SK-N-SH (cell line): ENCODE data around the gene SDR39U1. TPM values are rescaled to one million over a fixed set of nuclear protein-coding genes. Genes with fewer than 3 reads are reported as not detected.

Experiments
- CTCF ChIA-PET: fragments of 300-600, 350-600 bp; formaldehyde crosslinking; extraction: SDS; loops from one replicate; lab custom pipeline; 2021; lab: Yijun Ruan, JAX
- POLR2A ChIA-PET: fragments of 350-600 bp; sonication (Branson Sonifier 250); formaldehyde crosslinking; extraction: SDS; loops from one replicate; lab custom pipeline; 2020; ENCODE audit warnings: antibody characterized with exemption, inconsistent platforms; lab: Yijun Ruan, JAX
- DNase-seq: peaks from one replicate; pipeline ENCODE4 v3.0.0; 2012
- H2AFZ ChIP-seq: fragments of 200-600 bp; sonication (generic); 2 replicates; pipeline ENCODE4 v1.8.1; 2016; ENCODE audit warnings: antibody characterized with exemption, mild to moderate bottlenecking, low read depth
- H3F3A ChIP-seq: fragments of 200-600 bp; sonication (generic); replicated peaks from 2 replicates; pipeline ENCODE3; 2016; ENCODE audit warnings: antibody characterized with exemption, mild to moderate bottlenecking; ENCODE audit not compliant: insufficient read depth
- H3K27ac ChIP-seq, 2 experiments: fragments of 200-500 bp in 1 of 2; fragments of 200-600 bp in 1 of 2; sonication (Bioruptor generic) in 1 of 2; sonication (generic), shearing (Covaris generic) in 1 of 2; 2 replicates each; pipeline versions ENCODE4 v1.5.1 to v1.6.1; 2014 to 2016; ENCODE audit warnings: low read depth in 2 of 2, inconsistent platforms in 1 of 2, low read length in 1 of 2, mild to moderate bottlenecking in 1 of 2, mixed read lengths in 1 of 2
- H3K27me3 ChIP-seq: fragments of 200-600 bp; sonication (generic), shearing (Covaris generic); 2 replicates; pipeline ENCODE4 v1.6.1; 2016; ENCODE audit warnings: mixed run types; ENCODE audit not compliant: insufficient read depth
- H3K36me3 ChIP-seq, 2 experiments: fragments of 200-500 bp in 1 of 2; fragments of 200-600 bp in 1 of 2; sonication (Bioruptor generic) in 1 of 2; sonication (generic) in 1 of 2; replicated peaks in 1 of 2; 2 replicates each; pipeline versions ENCODE3 to v1.5.1; 2014 to 2016; ENCODE audit warnings: low read length in 1 of 2, mild to moderate bottlenecking in 1 of 2; ENCODE audit not compliant: insufficient read depth in 2 of 2, control insufficient read depth in 1 of 2
- H3K4me1 ChIP-seq, 2 experiments: fragments of 200-500 bp in 1 of 2; fragments of 200-600 bp in 1 of 2; sonication (Bioruptor generic) in 1 of 2; sonication (generic), shearing (Covaris generic) in 1 of 2; 2 replicates each; pipeline versions ENCODE4 v1.5.1 to v1.6.1; 2014 to 2016; ENCODE audit warnings: low read depth in 1 of 2, low read length in 1 of 2, mixed run types in 1 of 2; ENCODE audit not compliant: insufficient read depth in 2 of 2, control insufficient read depth in 1 of 2
- H3K4me2 ChIP-seq: fragments of 200-600 bp; sonication (generic), shearing (Covaris generic); 2 replicates; pipeline ENCODE4 v1.6.1; 2017; ENCODE audit warnings: mixed run types
- H3K4me3 ChIP-seq, 2 experiments: fragments of 200-500 bp in 1 of 2; fragments of 200-600 bp in 1 of 2; sonication (Bioruptor generic) in 1 of 2; sonication (generic), shearing (Covaris generic) in 1 of 2; 2 replicates each; pipeline versions ENCODE4 v1.5.1 to v1.8.1; 2014 to 2016; ENCODE audit warnings: low read depth in 2 of 2, inconsistent platforms in 1 of 2, low read length in 1 of 2, mild to moderate bottlenecking in 1 of 2, mixed read lengths in 1 of 2, moderate library complexity in 1 of 2
- H3K79me2 ChIP-seq: fragments of 200-600 bp; sonication (generic); 2 replicates; pipeline ENCODE4 v1.8.1; 2017; ENCODE audit warnings: mild to moderate bottlenecking; ENCODE audit not compliant: insufficient read depth
- H3K9ac ChIP-seq: fragments of 200-600 bp; sonication (generic); 2 replicates; pipeline ENCODE4 v1.6.1; 2017; ENCODE audit warnings: mixed run types
- H3K9me2 ChIP-seq: fragments of 200-600 bp; sonication (generic); 2 replicates; pipeline ENCODE4 v1.6.1; 2017; ENCODE audit warnings: mixed run types
- H3K9me3 ChIP-seq: fragments of 200-600 bp; sonication (generic); 2 replicates; pipeline ENCODE4 v1.6.1; 2017; ENCODE audit warnings: mixed run types, mild to moderate bottlenecking, moderate library complexity
- H4K20me1 ChIP-seq: fragments of 200-600 bp; sonication (generic); 2 replicates; pipeline ENCODE4 v1.6.1; 2017; ENCODE audit warnings: mild to moderate bottlenecking, mixed run types; ENCODE audit not compliant: insufficient read depth
- EZH2phosphoT487 ChIP-seq: fragments of 200-600 bp; sonication (generic); IDR thresholded peaks from 2 replicates; pipeline ENCODE4 v1.6.1; 2017; ENCODE audit warnings: low read depth, mixed run types, mild to moderate bottlenecking, antibody characterized with exemption, moderate library complexity, borderline replicate concordance
- GATA2 ChIP-seq: sonication (generic); formaldehyde crosslinking; IDR thresholded peaks from 2 replicates; pipeline ENCODE4 v1.5.0; 2020; ENCODE audit warnings: mild to moderate bottlenecking, missing genetic modification reagents
- JUND ChIP-seq: IDR thresholded peaks from 2 replicates; pipeline ENCODE4 v1.4.0; 2012
- MXI1 ChIP-seq: IDR thresholded peaks from 2 replicates; pipeline ENCODE4 v1.6.1; 2012; ENCODE audit warnings: mild to moderate bottlenecking, low read depth, low read length, improper control_type of control experiment
- NFIC ChIP-seq: IDR thresholded peaks from 2 replicates; pipeline ENCODE4 v1.4.0; 2012; ENCODE audit warnings: borderline replicate concordance
- NRF1 ChIP-seq: IDR thresholded peaks from 2 replicates; pipeline ENCODE4 v1.6.1; 2012; ENCODE audit warnings: low read depth, mild to moderate bottlenecking, low read length
- PBX3 ChIP-seq: IDR thresholded peaks from 2 replicates; pipeline ENCODE4; 2012
- RCOR1 ChIP-seq: fragments of 150-350 bp; IDR thresholded peaks from 2 replicates; pipeline ENCODE4 v1.6.1; 2017; ENCODE audit warnings: antibody characterized with exemption, low read length
- REST ChIP-seq: IDR thresholded peaks from 2 replicates; pipeline ENCODE4 v1.6.1; 2012; ENCODE audit warnings: mild to moderate bottlenecking, low read depth, low read length, moderate library complexity
- RFX5 ChIP-seq: IDR thresholded peaks from 2 replicates; pipeline ENCODE4 v1.6.1; 2012; ENCODE audit warnings: mild to moderate bottlenecking, improper control_type of control experiment, low read length
- RXRA ChIP-seq: IDR thresholded peaks from 2 replicates; pipeline ENCODE4 v1.4.0; 2012; ENCODE audit warnings: low read depth, mild to moderate bottlenecking, borderline replicate concordance
- SIN3A ChIP-seq: IDR thresholded peaks from 2 replicates; pipeline ENCODE4 v1.6.1; 2012; ENCODE audit warnings: low read depth, mild to moderate bottlenecking, low read length, moderate library complexity, borderline replicate concordance
- TCF12 ChIP-seq: IDR thresholded peaks from 2 replicates; pipeline ENCODE4 v1.4.0; 2012
- TEAD4 ChIP-seq: IDR thresholded peaks from 2 replicates; pipeline ENCODE4 v1.4.0; 2012; ENCODE audit warnings: mild to moderate bottlenecking, borderline replicate concordance; ENCODE audit not compliant: insufficient read depth
- USF1 ChIP-seq: IDR thresholded peaks from 2 replicates; pipeline ENCODE4 v1.4.0; 2012; ENCODE audit warnings: low read depth, borderline replicate concordance
- ZBTB33 ChIP-seq: IDR thresholded peaks from 2 replicates; pipeline ENCODE4 v1.4.0; 2012; ENCODE audit warnings: low read depth, borderline replicate concordance
- WGBS: methylation state at CpG from one replicate; pipeline ENCODE4 v1.1.6; 2017; ENCODE audit warnings: low lambda C conversion rate; 5-methylcytosine and 5-hydroxymethylcytosine counted together
- polyA plus RNA-seq, 3 experiments: library from polyadenylated mRNA; depleted of rRNA; stranded (reverse); fragments of >200 nt; gene quantifications; 2 replicates each; pipeline ENCODE4 v1.2.3, GENCODE V29; 2012
- TF ChIP-seq, protein P1 (sequence below): IDR thresholded peaks from 2 replicates; pipeline ENCODE4 v1.4.0; 2012; ENCODE audit warnings: low read depth

The SDR39U1 gene
- polyA plus RNA-seq, 1 of the 3 experiments (the other 2 are of a cell fraction): 81.8 TPM

DNA sequence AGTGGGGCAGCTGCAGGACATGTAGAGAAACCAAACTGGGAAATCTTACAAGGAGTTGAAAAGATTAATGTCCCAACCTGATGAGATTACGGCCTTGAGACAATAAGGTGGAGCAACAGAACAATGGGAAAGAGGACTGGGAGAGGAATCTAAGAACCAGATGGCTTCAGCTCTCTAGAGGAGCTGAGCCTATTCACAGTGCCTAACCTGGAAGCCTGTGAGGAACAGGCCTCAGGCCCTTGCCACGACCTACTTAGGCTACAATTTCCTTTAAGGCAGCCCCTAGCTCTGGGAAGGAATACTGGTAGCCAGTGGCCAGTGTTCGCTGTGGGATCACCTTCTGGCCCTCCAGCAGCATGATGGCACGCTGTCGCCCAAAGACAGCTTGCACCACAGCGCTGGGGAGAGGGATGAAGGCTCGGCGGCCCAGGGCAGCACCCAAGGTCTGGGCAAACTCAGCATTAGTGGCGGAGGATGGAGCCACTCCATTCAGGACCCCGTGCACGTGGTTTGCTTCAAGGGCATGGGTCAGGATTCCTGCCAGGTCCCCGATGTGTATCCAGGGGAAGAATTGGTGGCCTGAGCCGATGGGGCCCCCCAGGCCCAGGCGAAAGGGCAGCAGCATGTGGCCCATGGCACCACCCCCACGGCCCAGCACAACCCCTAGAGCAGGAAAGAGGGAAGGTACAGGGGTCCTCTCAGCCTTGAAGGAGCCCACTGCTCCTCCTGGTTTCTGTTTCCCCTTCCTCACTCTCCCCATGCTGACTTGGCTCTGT lies 2.6 kb downstream of the SDR39U1 start:
- WGBS: 77% methylated on average over 11 of the region's 15 CpGs
- H3K27ac ChIP-seq: no peak overlapping the region; a peak in 1 of 4 replicates
- peaks cover 4% of the 10 kb centered on the region; the same call in 1 of the 2 replicates for H4K20me1 ChIP-seq
- H3K9me3 ChIP-seq: no peaks in the 10 kb centered on the region
- TF ChIP-seq RCOR1: no peak
- no peak for TF ChIP-seq RFX5
- no peak for TF ChIP-seq NRF1
- no peak for TF ChIP-seq EZH2phosphoT487
- no peak for TF ChIP-seq MXI1
- TF ChIP-seq NFIC: no peak
- TF ChIP-seq USF1: no peak
- no peak for TF ChIP-seq REST
- no peak for TF ChIP-seq RXRA
- TF ChIP-seq SIN3A: no peak
- TF ChIP-seq, all 33 proteins: peak for 0
- no peak overlapping the region for H3K4me3 ChIP-seq
- no peak overlapping the region for H3K9ac ChIP-seq
- no peaks in the 10 kb centered on the region for H3K27me3 ChIP-seq
- ChIA-PET POLR2A (interaction anchor here (1.4 kb wide), 1 partner anchor 74 kb away, joined by 3 read pairs; no protein-coding TSS in a partner anchor), CTCF (interaction anchor here (4.1 to 16.4 kb wide), 3 partner anchors 9 to 104 kb away, joined by 39 to 445 read pairs (median 40); partner anchors contain the start of genes ADCY4, CBLN3, KHNYN and RIPK3)
- no peak for DNase-seq
- H3F3A ChIP-seq: peaks cover 23% of the 10 kb centered on the region
- peaks cover 30% of the 10 kb centered on the region for H3K79me2 ChIP-seq
- H2AFZ ChIP-seq: no peak overlapping the region
- peaks cover 33 to 56% of the 10 kb centered on the region in 2 experiments for H3K36me3 ChIP-seq
- H3K9me2 ChIP-seq: no peaks in the 10 kb centered on the region
- H3K4me1 ChIP-seq: peaks cover 0 to 17% of the 10 kb centered on the region in 2 experiments; a peak in 2 of 4 replicates
- H3K4me2 ChIP-seq: no peak overlapping the region

DNA sequence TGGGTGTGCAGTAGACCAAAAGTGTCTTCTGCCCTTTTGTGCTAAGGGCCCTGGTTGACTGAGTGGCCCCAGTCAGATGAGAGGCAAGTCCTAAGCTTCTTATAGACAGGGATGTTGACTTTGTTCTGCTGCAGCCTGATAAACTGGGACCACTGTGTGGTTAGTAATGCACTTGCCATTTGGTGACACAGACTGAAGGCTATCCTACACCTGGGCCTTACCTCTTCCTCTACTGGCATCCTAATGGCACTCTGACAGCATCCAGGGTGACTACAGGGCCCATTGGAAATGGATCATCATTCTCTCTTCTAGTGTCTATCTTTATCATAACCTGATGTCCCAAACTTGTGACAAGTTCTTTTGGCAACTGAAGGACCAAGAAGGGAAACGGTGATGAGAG lies 3.3 kb downstream of the SDR39U1 start:
- Histone ChIP-seq H2AFZ (no peak overlapping the region), H3K9me2 (no peaks in the 10 kb centered on the region), H3K9ac (no peak overlapping the region), H3K79me2 (peaks cover 33% of the 10 kb centered on the region), H3K36me3 (peaks cover 28 to 56% of the 10 kb centered on the region in 2 experiments), H3K9me3 (no peaks in the 10 kb centered on the region), H3K4me1 (peaks cover 0 to 17% of the 10 kb centered on the region in 2 experiments; a peak in 2 of 4 replicates), H3K27me3 (no peaks in the 10 kb centered on the region), H3F3A (peaks cover 28% of the 10 kb centered on the region), H4K20me1 (peaks cover 4% of the 10 kb centered on the region; the same call in 1 of the 2 replicates), H3K4me3 (no peak overlapping the region), H3K27ac (no peak overlapping the region), H3K4me2 (no peak overlapping the region)
- ChIA-PET CTCF (interaction anchor here (4.1 to 16.4 kb wide), 3 partner anchors 8 to 103 kb away, joined by 39 to 445 read pairs (median 40); partner anchors contain the start of genes ADCY4, CBLN3, KHNYN and RIPK3), POLR2A (interaction anchor here (1.4 kb wide), 1 partner anchor 73 kb away, joined by 3 read pairs; no protein-coding TSS in a partner anchor)
- DNase-seq: no peak
- WGBS: 93% methylated on average over 1 of the region's 1 CpG
- TF ChIP-seq JUND (no peak), PBX3 (no peak), USF1 (no peak), MXI1 (no peak), TEAD4 (no peak), ZBTB33 (no peak), TCF12 (no peak), GATA2 (CRISPR knock-in tag) (no peak)
- TF ChIP-seq, protein P1, sequence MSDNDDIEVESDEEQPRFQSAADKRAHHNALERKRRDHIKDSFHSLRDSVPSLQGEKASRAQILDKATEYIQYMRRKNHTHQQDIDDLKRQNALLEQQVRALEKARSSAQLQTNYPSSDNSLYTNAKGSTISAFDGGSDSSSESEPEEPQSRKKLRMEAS: no peak
